Measurements from ENCODE around the gene CFAP70.
"Not testable (repeated sequence)": the region's sequence is repeated elsewhere in the genome, so short reads cannot be mapped to it uniquely, and the experiment has no call there.

GRCh38 chr10:73394325-73394724 lies 35.7 kb upstream of the CFAP70 start:
- not testable (repeated sequence) for TF ChIP-seq CTCF (IDR thresholded peaks at IDR 0.05; ENCODE audit: poor library complexity, severe bottlenecking); TAF1 (IDR thresholded peaks at IDR 0.05; ENCODE audit: low read depth); POLR2AphosphoS5 (IDR thresholded peaks at IDR 0.05); EP300 (conservative IDR thresholded peaks at IDR 0.05; ENCODE audit: poor library complexity, severe bottlenecking); EZH2 (IDR thresholded peaks at IDR 0.05; ENCODE audit: borderline replicate concordance, insufficient read depth, low read length, poor library complexity, severe bottlenecking); REST (IDR thresholded peaks at IDR 0.05; ENCODE audit: borderline replicate concordance); SMC3 (conservative IDR thresholded peaks at IDR 0.05; ENCODE audit: poor library complexity); RAD21 (conservative IDR thresholded peaks at IDR 0.05)

Measured in neural cell (in vitro differentiated cells).